Measurements from ENCODE around the gene COL20A1.

The COL20A1 gene

DNA sequence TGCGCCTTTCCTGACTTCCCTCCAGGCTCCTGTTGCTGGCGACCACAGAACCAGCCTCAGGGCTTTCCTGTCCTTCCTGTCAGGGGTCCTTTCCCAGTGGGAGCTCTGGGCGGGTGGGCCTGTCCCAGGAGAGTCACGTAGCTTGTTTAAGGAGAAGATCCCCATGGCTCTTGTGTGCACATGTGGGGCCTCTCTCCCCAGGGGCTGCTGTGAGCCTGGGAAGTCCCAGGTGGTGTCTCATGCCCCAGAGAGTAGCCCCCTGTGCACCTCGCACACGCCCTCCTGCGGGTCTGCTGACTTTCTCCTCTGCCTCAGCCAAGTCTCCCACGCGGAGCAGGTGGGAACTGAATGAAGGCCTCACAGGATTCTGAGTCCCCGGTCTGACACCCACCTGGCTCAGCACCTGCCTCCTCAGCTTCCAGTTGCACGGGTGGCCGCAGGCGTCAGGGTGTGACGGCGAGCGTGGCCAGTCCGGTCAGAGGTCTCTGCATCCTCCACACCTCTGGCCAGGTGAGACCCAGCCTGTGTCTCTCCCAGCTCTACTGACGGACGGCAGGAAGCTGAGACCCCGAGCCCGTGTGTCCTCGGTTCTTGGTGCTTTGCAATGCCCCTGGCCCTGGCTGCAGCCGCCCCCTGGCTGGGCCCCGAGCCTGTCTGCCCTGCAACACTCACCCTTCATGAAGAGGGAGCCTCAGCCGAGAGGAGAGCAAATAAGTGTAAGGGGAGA lies 33.1 kb upstream of the COL20A1 start (continued):
- TF ChIP-seq RARB (CRISPR knock-in tag; IDR thresholded peaks at IDR 0.05): no peak

DNA sequence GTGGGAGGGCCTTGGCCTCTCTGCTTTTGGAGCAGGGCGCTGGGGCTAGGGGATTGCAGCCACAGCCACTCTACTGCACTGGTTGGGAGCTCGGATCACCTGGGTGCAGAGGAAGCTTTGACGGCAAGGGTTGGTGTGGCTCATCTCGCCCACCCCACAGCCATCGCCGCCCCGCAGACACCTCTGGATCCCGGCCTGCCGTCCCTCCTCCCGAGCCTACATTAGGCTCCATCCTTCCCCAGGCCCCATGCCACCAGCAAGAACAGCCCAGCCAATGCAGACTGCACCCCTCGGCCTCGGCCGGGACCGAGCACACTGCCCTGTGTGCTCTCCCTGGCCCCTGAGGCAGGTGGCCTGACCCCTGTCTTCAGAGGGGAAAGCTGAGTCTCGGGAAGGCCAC lies 32.5 kb upstream of the COL20A1 start:
- TF ChIP-seq ZNF70 (CRISPR knock-in tag; IDR thresholded peaks at IDR 0.05) (no peak), TSHZ2 (CRISPR knock-in tag; IDR thresholded peaks at IDR 0.05) (no peak), SNAI2 (CRISPR knock-in tag; IDR thresholded peaks at IDR 0.05) (no peak), ZFP3 (CRISPR knock-in tag; IDR thresholded peaks at IDR 0.05) (no peak), BACH2 (CRISPR knock-in tag; IDR thresholded peaks at IDR 0.05; ENCODE audit: borderline replicate concordance) (no peak), GLIS3 (CRISPR knock-in tag; IDR thresholded peaks at IDR 0.05) (no peak), ZNF565 (CRISPR knock-in tag; conservative IDR thresholded peaks at IDR 0.05; ENCODE audit: low read depth) (no peak), TCF4 (CRISPR knock-in tag; IDR thresholded peaks at IDR 0.05; ENCODE audit: borderline replicate concordance) (no peak), TOX (CRISPR knock-in tag; IDR thresholded peaks at IDR 0.05; ENCODE audit: borderline replicate concordance) (no peak), ZNF8 (CRISPR knock-in tag; IDR thresholded peaks at IDR 0.05) (no peak), ZFP30 (CRISPR knock-in tag; IDR thresholded peaks at IDR 0.05) (no peak)
- TF ChIP-seq, protein P1, sequence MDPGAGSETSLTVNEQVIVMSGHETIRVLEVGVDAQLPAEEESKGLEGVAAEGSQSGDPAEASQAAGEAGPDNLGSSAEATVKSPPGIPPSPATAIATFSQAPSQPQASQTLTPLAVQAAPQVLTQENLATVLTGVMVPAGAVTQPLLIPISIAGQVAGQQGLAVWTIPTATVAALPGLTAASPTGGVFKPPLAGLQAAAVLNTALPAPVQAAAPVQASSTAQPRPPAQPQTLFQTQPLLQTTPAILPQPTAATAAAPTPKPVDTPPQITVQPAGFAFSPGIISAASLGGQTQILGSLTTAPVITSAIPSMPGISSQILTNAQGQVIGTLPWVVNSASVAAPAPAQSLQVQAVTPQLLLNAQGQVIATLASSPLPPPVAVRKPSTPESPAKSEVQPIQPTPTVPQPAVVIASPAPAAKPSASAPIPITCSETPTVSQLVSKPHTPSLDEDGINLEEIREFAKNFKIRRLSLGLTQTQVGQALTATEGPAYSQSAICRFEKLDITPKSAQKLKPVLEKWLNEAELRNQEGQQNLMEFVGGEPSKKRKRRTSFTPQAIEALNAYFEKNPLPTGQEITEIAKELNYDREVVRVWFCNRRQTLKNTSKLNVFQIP (CRISPR knock-in tag; IDR thresholded peaks at IDR 0.05; ENCODE audit: borderline replicate concordance, low read depth): no peak
- no peak for ATAC-seq

GRCh38 chr20:63261060-63261794 lies 31.8 kb upstream of the COL20A1 start:
- ATAC-seq: no peak

GRCh38 chr20:63261795-63262528 lies 31.0 kb upstream of the COL20A1 start:
- no peak for ATAC-seq
- TF ChIP-seq, protein P2, sequence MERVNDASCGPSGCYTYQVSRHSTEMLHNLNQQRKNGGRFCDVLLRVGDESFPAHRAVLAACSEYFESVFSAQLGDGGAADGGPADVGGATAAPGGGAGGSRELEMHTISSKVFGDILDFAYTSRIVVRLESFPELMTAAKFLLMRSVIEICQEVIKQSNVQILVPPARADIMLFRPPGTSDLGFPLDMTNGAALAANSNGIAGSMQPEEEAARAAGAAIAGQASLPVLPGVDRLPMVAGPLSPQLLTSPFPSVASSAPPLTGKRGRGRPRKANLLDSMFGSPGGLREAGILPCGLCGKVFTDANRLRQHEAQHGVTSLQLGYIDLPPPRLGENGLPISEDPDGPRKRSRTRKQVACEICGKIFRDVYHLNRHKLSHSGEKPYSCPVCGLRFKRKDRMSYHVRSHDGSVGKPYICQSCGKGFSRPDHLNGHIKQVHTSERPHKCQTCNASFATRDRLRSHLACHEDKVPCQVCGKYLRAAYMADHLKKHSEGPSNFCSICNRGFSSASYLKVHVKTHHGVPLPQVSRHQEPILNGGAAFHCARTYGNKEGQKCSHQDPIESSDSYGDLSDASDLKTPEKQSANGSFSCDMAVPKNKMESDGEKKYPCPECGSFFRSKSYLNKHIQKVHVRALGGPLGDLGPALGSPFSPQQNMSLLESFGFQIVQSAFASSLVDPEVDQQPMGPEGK (CRISPR knock-in tag; IDR thresholded peaks at IDR 0.05; ENCODE audit: borderline replicate concordance): no peak

More at GRCh38 chr20:63261060-63261794, 31.8 kb upstream of the COL20A1 start:
- no peak for TF ChIP-seq ESRRG (CRISPR knock-in tag; IDR thresholded peaks at IDR 0.05)

DNA sequence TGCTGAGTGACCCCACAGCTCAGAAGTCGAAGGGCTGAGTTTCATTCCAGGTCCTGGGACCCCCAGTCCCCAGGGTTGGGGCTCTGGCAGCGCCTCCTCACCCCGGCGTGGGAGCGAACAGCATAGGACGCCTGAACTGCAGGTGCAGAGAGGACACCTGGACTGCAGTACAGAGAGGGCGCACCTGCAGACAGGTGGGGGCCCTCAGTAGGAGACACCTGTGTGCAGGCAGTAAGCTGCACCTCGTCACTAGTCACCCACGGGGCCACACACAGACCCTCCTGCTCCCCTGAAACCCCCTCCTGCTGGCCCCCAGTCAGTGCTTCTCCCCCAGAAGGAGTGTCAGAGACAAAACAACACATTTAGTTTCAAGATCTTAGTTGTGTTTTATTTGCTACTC lies 30.1 kb upstream of the COL20A1 start:
- no peak for ATAC-seq
- no peak for TF ChIP-seq ZC3H10 (CRISPR knock-in tag; IDR thresholded peaks at IDR 0.05)
- TF ChIP-seq TSHZ2 (CRISPR knock-in tag; IDR thresholded peaks at IDR 0.05): no peak
- no peak for TF ChIP-seq PPARA (CRISPR knock-in tag; IDR thresholded peaks at IDR 0.05; ENCODE audit: borderline replicate concordance)
- TF ChIP-seq ZFP3 (CRISPR knock-in tag; IDR thresholded peaks at IDR 0.05): no peak
- TF ChIP-seq, protein P3, sequence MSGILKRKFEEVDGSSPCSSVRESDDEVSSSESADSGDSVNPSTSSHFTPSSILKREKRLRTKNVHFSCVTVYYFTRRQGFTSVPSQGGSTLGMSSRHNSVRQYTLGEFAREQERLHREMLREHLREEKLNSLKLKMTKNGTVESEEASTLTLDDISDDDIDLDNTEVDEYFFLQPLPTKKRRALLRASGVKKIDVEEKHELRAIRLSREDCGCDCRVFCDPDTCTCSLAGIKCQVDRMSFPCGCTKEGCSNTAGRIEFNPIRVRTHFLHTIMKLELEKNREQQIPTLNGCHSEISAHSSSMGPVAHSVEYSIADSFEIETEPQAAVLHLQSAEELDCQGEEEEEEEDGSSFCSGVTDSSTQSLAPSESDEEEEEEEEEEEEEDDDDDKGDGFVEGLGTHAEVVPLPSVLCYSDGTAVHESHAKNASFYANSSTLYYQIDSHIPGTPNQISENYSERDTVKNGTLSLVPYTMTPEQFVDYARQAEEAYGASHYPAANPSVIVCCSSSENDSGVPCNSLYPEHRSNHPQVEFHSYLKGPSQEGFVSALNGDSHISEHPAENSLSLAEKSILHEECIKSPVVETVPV (CRISPR knock-in tag; IDR thresholded peaks at IDR 0.05): no peak
- TF ChIP-seq OSR1 (CRISPR knock-in tag; IDR thresholded peaks at IDR 0.05): no peak
- no peak for TF ChIP-seq SNAI2 (CRISPR knock-in tag; IDR thresholded peaks at IDR 0.05)
- no peak for TF ChIP-seq TOX (CRISPR knock-in tag; IDR thresholded peaks at IDR 0.05; ENCODE audit: borderline replicate concordance)
- TF ChIP-seq CSDC2 (CRISPR knock-in tag; IDR thresholded peaks at IDR 0.05): no peak
- no peak for TF ChIP-seq ZFP30 (CRISPR knock-in tag; IDR thresholded peaks at IDR 0.05)
- TF ChIP-seq ZNF8 (CRISPR knock-in tag; IDR thresholded peaks at IDR 0.05): no peak
- no peak for TF ChIP-seq ISL1 (CRISPR knock-in tag; IDR thresholded peaks at IDR 0.05)
- TF ChIP-seq RARB (CRISPR knock-in tag; IDR thresholded peaks at IDR 0.05): no peak
- TF ChIP-seq BACH2 (CRISPR knock-in tag; IDR thresholded peaks at IDR 0.05; ENCODE audit: borderline replicate concordance): no peak
- no peak for TF ChIP-seq ARNTL (CRISPR knock-in tag; IDR thresholded peaks at IDR 0.05; ENCODE audit: borderline replicate concordance, low read depth)
- TF ChIP-seq ZNF565 (CRISPR knock-in tag; conservative IDR thresholded peaks at IDR 0.05; ENCODE audit: low read depth): no peak
